22Rv1 (cell line): ENCODE results near the gene WFIKKN1.

Source experiments
- H3K27ac ChIP-seq: fragments of 450-650 bp; 2 replicates; pipeline ENCODE4 v1.5.1; 2017
- ZFX ChIP-seq: fragments of 450-650 bp; IDR thresholded peaks from 2 replicates; pipeline ENCODE4 v1.6.1; 2017; ENCODE audit warnings: antibody characterized with exemption, borderline replicate concordance
- TF ChIP-seq, protein P1 (sequence below): fragments of 450-650 bp; IDR thresholded peaks from 2 replicates; pipeline ENCODE4 v1.5.1; 2017; ENCODE audit warnings: mild to moderate bottlenecking

The WFIKKN1 gene

GRCh38 chr16:669666-670065 lies 38.9 kb downstream of the WFIKKN1 start:
- H3K27ac ChIP-seq = peak overlapping the region; percentile 88
- no peak for TF ChIP-seq ZFX
- TF ChIP-seq, protein P1, sequence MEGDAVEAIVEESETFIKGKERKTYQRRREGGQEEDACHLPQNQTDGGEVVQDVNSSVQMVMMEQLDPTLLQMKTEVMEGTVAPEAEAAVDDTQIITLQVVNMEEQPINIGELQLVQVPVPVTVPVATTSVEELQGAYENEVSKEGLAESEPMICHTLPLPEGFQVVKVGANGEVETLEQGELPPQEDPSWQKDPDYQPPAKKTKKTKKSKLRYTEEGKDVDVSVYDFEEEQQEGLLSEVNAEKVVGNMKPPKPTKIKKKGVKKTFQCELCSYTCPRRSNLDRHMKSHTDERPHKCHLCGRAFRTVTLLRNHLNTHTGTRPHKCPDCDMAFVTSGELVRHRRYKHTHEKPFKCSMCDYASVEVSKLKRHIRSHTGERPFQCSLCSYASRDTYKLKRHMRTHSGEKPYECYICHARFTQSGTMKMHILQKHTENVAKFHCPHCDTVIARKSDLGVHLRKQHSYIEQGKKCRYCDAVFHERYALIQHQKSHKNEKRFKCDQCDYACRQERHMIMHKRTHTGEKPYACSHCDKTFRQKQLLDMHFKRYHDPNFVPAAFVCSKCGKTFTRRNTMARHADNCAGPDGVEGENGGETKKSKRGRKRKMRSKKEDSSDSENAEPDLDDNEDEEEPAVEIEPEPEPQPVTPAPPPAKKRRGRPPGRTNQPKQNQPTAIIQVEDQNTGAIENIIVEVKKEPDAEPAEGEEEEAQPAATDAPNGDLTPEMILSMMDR = no peak

- H3K27ac ChIP-seq = no peak overlapping the region
- TF ChIP-seq ZFX = no peak
- TF ChIP-seq, protein P1 = no peak
These were observed 39.9 kb downstream of the WFIKKN1 start for GRCh38 chr16:670485-671352.

DNA sequence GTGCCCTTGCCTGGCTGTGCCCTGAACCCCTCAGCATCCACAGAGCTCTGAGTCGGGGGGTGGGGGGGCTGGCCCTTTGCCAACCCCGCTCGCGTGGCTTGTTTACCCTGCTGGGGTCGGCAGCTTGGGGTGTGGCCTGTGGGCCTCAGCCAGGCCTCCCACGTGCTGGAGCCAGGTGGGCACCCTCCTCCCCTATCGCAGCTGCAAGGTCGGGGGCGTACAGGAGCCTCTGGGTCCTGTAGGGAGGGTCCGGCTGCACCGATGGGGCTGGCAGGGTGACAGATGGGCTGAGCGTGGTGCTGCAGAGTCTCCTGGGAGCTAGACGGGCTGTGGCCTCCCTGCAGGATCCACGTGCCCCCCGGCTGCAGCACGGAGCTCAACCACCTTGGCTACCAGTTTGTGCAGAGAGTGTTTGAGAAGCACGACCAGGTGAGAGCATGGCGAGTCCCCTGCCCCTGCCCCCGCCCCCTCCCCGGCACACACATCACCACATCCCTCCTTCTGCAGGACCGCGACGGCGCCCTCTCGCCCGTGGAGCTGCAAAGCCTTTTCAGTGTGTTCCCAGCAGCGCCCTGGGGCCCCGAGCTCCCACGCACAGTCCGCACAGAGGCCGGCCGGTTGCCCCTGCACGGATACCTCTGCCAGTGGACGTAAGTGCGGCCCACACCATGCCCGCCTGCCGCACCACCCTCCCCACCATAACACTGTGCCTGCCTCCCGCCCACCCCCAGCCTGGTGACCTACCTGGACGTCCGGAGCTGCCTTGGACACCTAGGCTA lies 40.8 kb downstream of the WFIKKN1 start:
- H3K27ac ChIP-seq = no peak overlapping the region
- TF ChIP-seq ZFX = no peak
- TF ChIP-seq, protein P1 = no peak

DNA sequence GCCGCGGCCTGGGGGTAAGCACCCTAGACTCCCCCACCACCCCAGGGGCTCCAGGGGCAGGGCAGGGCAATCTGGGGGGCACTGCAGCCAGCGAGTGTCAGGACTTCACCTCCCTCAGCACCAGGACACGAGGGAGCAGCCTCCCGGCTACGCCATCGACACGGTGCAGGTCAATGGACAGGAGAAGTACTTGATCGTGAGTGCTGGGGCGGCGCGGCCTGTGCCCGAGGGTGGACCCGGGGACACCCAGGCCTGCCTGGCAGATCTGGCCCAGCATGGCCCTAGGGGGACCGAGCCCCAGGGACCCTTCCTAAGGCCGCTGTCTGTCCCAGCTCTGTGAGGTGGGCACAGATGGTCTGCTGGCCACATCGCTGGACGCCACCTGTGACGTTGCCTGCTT lies 41.6 kb downstream of the WFIKKN1 start:
- peak overlapping the region; percentile 82; the same call in 1 of the 2 replicates for H3K27ac ChIP-seq
- TF ChIP-seq, protein P1 = no peak
- no peak for TF ChIP-seq ZFX

DNA sequence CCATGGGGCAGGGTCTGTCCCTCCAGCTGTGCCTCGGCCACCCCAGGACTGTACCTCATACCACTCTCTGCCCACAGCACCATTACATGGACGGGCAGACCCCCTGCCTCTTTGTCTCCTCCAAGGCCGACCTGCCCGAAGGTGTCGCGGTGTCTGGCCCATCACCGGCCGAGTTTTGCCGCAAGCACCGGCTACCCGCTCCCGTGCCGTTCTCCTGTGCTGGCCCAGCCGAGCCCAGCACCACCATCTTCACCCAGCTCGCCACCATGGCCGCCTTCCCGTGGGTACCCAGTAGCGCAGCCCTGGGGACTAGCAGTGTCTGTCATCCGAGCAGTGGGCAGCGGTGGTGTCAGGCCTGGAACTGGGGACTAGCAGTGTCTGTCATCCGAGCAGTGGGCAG lies 42.1 kb downstream of the WFIKKN1 start:
- peak overlapping the region; percentile 82 for H3K27ac ChIP-seq
- TF ChIP-seq, protein P1 = no peak
- TF ChIP-seq ZFX = no peak

DNA sequence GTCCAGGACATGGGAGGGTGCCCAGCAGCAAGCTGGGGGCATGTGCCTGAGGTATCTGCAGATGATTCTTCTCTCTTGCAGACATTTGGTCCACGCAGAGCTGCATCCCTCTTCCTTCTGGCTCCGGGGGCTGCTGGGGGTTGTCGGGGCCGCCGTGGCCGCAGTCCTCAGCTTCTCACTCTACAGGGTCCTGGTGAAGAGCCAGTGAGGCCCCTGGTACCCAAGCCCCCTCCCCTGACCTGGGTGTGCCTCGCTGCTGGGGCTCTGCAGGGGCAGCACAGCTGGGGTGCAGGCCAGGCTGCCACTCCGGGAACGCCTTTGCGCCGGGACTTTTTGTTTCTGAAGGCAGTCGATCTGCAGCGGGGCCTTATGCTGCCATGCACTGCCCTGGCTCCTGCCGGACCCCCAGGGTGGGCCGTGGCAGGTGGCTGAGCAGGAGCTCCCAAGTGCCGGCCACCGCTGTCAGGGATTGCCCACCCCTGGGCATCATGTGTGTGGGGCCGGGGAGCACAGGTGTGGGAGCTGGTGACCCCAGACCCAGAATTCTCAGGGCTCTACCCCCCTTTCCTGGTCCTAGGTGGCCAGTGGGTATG lies 42.7 kb downstream of the WFIKKN1 start:
- H3K27ac ChIP-seq = peak overlapping the region; percentile 82
- no peak for TF ChIP-seq ZFX
- TF ChIP-seq, protein P1 = no peak
